ENCODE measurements around the gene HPN.
A peak's percentile ranks its signal among the peaks of the same experiment; 100 is the strongest.

Gene HPN

GRCh38 chr19:35108730-35109129 is 67.2 kb downstream of the HPN start:
- no peak for DNase-seq

DNA sequence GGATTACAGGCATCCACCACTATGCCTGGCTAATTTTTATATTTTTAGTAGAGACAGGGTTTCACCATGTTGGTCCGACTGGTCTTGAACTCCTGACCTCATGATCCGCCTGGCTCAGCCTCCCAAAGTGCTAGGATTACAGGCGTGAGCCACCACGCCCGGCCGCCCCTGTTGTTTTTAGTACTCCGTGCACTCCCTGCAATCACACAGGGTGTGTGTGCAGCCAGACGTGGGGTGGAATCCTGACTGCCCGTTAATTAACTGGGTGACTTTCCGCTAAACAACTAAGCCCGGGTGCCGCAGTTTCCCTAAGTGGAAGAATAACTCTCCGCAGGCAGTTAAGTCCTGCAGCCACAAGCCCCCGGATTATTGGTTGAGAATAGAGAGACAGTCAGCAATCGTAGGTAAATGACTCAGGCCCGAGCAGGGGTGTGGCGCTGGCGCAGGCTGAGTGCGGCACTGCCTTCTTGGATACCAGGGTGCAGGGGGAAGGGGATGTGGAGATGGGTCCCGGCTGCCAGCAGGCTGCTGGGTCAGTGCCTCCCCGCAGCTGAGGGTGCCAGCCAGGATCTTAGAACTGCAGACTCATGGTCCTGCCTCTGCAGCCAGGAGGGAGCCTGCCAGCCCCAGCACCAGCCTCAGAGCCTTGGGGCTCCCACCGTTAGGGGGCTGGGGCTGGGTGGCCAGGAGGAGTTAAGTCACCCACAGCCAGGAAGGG is 68.0 kb downstream of the HPN start:
- DNase-seq = no peak

DNA sequence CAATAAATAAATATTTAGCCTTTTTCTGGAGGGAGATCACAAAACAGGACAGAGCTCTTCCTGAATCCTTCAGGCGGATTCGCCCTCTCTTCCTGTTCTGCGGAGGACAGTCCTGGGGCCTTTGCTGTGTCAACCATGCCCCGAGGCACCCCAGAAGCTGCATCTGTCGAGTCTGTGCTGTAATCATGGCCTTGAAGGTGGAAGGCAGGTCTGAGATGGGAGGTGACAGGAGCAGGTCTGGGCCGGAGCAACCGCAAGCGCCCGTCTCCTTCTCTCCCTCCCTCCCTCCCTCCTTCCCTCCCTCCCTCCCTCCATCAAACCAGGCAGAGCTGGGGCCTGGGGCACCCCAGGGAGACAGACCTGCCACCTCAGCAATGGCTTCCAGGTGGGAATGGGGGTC is 69.5 kb downstream of the HPN start:
- no peak for DNase-seq

DNA sequence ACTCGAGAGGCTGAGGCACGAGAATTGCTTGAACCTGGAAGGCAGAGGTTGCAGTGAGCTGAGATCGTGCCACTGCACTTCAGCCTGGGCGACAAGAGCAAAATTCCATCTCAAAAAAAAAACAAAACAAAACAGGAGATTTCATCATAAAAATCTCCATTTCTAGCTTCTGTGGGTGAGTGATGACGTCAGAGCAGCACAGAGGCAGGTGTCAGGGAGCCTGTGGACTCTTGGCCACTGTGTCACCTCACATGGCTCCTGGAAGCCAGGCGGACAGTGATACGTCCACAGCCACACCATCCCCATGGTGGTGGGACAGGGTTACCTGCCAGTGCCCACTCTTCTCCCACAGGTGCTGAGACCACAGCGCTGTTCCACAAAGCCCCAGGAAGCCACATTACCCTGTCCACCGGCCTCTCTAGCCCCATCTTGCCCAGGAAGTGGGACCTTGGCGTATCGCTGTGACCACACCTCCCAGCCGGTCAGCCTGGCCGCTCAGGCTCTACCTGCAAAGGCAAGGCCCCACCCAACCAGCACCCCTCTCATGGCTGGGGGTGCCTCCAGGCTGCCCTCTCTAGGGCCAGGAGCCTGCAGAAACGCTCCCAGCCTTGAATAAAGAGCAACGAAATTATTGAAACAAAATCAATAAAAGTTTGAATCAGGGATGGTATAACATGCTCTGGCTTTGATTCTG is 71.6 kb downstream of the HPN start:
- DNase-seq = no peak

GRCh38 chr19:35114353-35115176 is 73.0 kb downstream of the HPN start:
- DNase-seq = peak; percentile 71

DNA sequence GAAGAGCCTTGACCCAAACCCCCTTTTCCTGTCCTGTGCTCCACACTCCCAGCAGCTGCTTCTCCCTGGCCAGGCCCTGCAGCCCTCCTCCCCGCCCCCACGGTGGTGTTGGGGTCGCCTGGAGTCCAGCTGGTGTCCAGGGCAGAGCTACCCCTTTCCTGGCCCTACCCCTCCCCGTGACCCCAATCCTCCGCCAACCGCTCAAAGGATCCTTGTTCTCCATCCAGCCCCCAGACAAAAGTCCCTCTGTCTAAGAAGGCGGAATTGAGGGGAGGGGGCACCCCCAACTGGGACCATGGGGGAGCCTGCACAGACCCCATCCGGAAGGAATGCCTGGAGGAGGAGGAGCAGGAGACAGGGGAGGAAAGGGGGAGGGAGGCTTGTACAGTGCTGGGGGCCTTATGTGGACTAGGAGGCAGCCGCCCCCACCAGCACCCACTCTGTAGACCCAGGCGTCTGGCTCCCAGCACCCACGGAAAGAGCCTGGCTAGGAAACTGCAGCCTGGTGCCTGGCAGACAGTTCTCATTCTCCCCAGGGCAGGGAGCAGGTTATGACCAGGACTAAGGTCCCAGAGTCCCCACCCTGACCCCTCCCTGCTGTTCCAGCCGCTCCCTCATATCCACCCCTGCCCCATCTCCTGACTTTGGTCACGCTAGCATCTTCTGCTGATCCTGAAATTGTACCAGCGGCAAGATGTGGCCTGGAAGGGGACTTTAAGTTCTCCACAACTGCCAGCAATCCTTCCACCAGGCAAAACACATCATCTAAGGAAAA is 73.8 kb downstream of the HPN start, which contains the start of gene FXYD3:
FXYD3 (plus strand) TSS at position 647 of the 775 bp plus-strand sequence. CDS start 3,554 bp downstream, outside the sequence.
- DNase-seq = no peak
